GM11168 (cell line): Measurements from ENCODE around the gene ASTE1.
"Not testable (repeated sequence)": the region's sequence is repeated elsewhere in the genome, so short reads cannot be mapped to it uniquely, and the experiment has no call there.

ENCODE experiments used
- in situ Hi-C: fragments of 300-500 bp; cut with MboI; formaldehyde crosslinking; loops from one replicate; pipeline ENCODE4 v1.12.0; 2022; ENCODE audit warnings: low sequenced_read_pairs; ENCODE audit not compliant: unreplicated experiment

The ASTE1 gene

DNA sequence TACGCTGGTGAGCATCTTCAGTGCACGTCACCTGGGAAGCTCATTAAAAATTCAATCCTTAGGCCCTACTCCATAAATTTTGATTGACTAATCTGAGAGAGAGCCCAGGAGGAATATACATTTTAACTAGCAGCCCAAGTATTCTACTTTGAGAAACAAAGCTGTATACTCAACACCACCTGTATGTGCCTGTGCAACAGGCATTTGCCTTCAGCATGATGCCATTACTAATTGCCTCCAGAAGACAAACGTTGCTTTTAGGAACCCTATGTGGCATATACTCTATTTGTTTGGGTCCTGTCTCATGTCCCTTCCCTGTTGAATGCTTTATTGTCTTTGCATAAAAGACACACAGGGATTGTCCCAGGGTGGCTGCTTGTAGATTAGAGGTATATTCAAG, 7.7 kb downstream of the ASTE1 start:
- in situ Hi-C loops: no loop called here

- in situ Hi-C loops: no loop called here
These were observed 16.9 kb downstream of the ASTE1 start for GRCh38 chr3:131009698-131010097.

- in situ Hi-C loops: no loop called here
These were observed 18.3 kb downstream of the ASTE1 start for GRCh38 chr3:131008326-131008725.

GRCh38 chr3:131007782-131008181, 18.8 kb downstream of the ASTE1 start:
- in situ Hi-C loops: no loop called here

DNA sequence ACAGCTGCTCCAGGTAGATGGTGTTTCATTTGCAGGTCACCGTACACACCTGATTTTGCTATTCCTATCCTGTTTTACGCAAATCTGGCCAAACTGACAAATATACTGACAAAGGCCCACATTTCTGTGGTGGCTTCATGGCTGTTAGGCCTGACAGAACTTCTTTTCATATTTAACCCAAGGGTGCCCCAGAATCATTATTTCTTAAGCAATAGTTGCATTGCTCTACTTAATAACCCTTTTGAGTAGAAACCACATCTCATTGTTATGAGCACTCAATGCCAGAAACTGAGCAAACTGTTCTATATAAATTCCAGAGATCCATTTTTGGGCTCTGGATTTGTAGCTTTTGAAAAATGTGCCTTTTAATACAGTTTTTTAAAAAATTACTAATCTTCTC, 19.4 kb downstream of the ASTE1 start:
- in situ Hi-C loops: no loop called here

GRCh38 chr3:131004603-131005002, 22.0 kb downstream of the ASTE1 start:
- in situ Hi-C loops: no loop called here

DNA sequence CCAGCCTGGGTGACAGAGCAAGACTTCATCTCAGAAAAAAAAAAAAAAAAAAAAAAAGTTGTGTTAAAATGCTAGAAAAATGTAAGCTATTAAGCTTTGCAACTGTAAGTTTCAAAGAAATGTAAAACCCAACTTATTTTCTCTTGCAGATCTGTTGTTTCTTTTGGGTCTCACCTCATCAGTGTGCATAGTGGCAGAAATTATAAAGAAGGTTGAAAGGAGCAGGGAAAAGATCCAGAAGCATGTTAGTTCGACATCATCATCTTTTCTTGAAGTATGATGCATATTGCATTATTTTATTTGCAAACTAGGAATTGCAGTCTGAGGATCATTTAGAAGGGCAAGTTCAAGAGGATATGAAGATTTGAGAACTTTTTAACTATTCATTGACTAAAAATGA, 25.6 kb downstream of the ASTE1 start:
- in situ Hi-C loops: no loop called here

- in situ Hi-C loops: no loop called here
These were observed 29.3 kb downstream of the ASTE1 start for GRCh38 chr3:130997289-130997688.

DNA sequence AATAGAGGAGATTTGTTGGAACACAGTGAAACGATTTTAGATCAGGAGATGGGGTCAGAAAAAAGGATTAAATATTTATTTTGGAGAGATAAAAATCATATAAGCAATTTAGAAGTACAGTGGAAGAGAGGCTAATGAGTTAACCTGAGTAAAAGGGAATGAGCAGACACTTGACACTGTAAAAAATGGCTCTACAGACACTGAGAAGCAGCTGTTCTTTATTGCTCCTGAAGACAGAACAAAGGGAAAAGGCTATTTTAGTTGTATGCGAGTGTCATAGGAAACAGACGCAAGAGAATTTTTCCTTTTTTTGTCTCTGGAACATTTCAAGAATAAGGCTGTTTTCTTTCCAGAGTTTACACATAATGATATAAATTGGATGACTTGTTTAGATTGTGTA, 34.3 kb downstream of the ASTE1 start:
- in situ Hi-C loops: no loop called here

DNA sequence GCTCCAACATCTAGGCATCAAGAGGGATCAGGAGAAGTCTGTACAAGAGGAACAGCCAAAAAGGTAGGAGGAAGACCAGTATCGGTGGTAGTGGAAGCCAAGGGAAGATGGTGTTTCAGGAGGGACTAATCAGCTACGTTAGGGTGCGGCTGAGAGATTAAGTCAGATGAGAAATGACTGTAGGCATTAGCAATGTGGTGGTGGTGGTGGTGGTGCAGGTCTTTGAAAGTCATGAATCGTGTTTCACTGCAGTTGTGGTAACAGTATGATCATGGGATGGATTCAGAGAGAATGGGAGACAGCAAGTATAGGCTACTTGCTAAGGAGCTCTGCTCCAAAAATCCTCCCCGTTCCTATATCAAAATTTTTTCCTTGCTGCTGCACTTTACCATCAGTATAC, 35.5 kb downstream of the ASTE1 start:
- in situ Hi-C loops: no loop called here

DNA sequence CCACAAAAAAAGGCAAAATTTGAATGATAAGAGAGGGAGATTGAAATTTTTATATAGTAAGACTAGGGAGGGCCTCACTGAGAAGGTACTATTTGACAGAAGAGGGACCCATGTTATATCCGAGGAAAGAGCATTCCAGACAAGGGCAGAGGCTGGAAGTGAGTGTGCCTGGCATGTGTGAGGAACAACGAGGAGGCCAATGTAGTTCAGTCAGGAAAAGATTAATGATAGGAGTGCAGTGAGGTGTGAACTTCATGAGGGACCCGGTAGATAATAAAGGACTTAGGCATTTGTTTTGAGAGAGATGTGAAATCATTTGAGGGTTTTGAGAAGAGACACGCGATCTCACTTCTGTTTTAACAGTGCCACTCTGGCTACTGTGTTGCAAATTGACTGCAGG, 36.3 kb downstream of the ASTE1 start:
- in situ Hi-C loops: no loop called here

DNA sequence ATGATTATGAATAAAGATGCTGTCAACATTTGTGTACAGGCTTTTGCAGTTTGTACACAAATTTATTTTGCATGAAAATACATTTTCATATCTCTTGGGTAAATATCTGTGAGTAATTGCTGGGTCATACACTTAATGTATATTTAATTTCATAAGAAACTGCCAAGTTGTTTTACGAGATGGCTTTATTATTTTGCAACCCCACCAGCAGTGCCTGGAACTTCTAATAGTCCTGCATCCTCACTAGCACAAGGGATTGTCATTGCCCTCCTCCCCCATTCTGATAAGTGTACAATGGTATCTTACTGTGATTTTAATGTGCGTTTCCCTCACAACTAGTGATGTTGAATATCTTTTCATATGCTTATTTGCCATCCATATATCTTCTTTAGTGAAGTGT, 45.2 kb downstream of the ASTE1 start:
- in situ Hi-C loops: no loop called here

- in situ Hi-C loops: no loop called here
These were observed 47.5 kb downstream of the ASTE1 start for GRCh38 chr3:130979117-130979516.

- in situ Hi-C loops: no loop called here
These were observed 49.9 kb downstream of the ASTE1 start for GRCh38 chr3:130976706-130977105.

GRCh38 chr3:130975251-130975650, 51.4 kb downstream of the ASTE1 start:
- in situ Hi-C loops: no loop called here

- in situ Hi-C loops: no loop called here
These were observed 52.4 kb downstream of the ASTE1 start for GRCh38 chr3:130974201-130974600.

DNA sequence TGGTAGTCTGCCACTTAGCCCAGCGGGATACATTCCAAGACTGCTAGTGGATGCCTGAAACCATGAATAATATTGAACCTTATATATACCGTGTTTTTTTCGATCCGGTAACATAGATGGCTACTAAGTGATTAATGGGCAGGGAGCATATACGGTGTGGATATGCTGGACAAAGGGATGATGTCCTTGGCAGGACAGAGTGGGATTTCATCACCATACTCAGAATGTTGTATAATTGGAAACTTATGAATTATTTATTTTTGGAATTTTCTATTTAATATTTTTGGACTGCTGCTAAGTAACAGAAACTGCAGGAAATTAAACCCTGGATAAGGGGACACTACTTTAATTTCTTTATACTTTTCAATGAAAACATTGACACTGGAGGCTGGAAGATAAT, 53.2 kb downstream of the ASTE1 start:
- in situ Hi-C loops: no loop called here

DNA sequence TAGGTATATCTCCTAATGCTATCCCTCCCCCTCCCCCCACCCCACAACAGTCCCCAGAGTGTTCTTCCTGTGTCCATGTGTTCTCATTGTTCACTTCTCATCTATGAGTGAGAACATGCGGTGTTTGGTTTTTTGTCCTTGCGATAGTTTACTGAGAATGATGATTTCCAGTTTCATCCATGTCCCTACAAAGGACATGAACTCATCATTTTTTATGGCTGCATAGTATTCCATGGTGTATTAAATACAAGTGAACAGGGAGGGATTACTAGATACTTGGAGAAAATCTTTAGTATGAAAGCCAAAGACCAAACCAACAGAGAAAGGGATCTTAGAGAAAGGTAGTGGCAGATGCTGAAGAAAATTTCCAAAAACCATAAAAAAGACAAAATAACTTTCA, 54.0 kb downstream of the ASTE1 start:
- in situ Hi-C loops: not testable (repeated sequence)

DNA sequence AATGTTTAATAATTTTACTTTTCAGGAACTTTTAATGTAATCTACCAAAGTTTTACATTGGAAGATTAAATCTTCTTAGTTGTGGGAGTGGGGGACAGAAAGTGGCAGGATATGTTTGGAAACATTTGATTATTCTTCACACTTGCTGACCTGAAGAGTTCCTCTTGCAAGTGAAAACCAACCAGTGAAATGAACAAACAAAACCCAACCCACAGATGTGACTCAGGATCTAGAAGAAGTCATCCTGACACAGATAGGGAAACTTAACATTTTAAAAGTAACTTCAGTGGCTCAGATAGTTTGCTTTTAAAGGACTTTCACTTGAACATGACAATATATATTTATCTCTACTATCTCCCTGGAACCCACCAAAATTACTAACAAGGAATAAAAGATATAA, 55.4 kb downstream of the ASTE1 start:
- in situ Hi-C loops: no loop called here

- in situ Hi-C loops: no loop called here
These were observed 57.0 kb downstream of the ASTE1 start for GRCh38 chr3:130969621-130970020.

- in situ Hi-C loops: no loop called here
These were observed 58.4 kb downstream of the ASTE1 start for GRCh38 chr3:130968221-130968620.

DNA sequence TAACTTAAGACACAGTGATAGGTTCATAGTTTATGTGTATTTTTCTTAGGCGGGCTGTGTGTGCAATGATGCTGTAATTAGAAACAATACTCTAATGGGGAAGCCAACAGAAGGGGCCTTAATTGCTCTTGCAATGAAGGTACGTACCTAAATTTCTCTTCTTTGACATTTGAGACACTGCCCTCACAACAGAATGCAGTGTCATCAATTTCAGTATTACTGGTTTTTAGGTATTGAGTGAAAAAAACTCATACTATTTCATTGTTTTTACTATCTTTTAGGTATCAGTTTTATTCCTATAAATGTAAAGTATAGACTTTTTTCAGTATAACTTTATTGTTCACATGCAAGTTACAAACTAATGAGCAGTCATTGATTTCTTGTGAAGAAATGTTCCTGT, 59.3 kb downstream of the ASTE1 start:
- in situ Hi-C loops: no loop called here

DNA sequence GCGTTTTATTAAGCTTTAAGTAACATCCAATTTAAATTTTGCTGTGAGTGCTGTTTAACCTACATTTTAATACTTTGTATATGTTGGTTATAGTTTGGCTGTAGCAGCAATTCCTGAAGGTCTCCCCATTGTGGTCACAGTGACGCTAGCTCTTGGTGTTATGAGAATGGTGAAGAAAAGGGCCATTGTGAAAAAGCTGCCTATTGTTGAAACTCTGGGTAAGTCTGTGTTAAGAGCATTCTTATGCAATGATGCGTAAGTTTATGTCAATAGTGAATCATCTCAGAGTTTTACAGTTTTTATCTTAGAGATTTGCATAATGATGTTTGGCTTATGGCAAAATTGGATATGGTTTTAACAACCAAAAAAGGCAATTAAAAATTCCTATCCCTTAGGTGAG, 62.7 kb downstream of the ASTE1 start:
- in situ Hi-C loops: no loop called here
